Breast epithelium (tissue), 3 donors: ENCODE measurements around the gene CDC42EP4.

Experiments
- POLR2A ChIP-seq: fragments of 450-650 bp; IDR thresholded peaks from one replicate; pipeline ENCODE4 v1.6.1; 2016; ENCODE audit warnings: antibody characterized with exemption, mild to moderate bottlenecking, moderate library complexity
- POLR2AphosphoS5 ChIP-seq, 3 donors: sonication (generic); formaldehyde crosslinking; IDR thresholded peaks; one replicate each; pipeline ENCODE4 v1.6.1; 2017; ENCODE audit warnings: antibody characterized with exemption in 3 of 3
- TF ChIP-seq, protein P1 (sequence below), 3 donors: fragments of 450-650 bp; IDR thresholded peaks; one replicate each; pipeline ENCODE4 v1.5.1; 2016 to 2017; ENCODE audit warnings: antibody characterized with exemption in 3 of 3, mild to moderate bottlenecking in 3 of 3, moderate library complexity in 3 of 3

DNA sequence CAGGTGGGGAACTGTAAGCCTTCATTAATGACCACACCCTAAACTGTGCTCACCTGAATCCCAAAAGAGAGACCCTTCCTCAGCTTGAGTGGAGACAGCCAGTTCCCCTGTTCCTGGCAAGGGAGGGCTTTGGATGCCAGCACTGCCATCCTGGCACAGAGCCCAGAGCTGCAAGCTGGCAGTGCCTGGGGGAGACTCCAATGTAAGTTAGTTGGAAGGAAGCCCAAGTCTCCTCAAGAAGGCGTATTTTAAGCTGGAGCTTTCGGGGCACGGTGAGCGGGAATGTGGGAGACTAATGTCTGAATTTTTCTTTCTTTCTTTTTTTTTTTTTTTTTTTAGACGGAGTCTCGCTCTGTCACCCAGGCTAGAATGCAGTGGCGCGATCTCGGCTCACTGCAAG, 4.7 kb downstream of the CDC42EP4 start:
- TF ChIP-seq POLR2A: no peak
- TF ChIP-seq, protein P1, sequence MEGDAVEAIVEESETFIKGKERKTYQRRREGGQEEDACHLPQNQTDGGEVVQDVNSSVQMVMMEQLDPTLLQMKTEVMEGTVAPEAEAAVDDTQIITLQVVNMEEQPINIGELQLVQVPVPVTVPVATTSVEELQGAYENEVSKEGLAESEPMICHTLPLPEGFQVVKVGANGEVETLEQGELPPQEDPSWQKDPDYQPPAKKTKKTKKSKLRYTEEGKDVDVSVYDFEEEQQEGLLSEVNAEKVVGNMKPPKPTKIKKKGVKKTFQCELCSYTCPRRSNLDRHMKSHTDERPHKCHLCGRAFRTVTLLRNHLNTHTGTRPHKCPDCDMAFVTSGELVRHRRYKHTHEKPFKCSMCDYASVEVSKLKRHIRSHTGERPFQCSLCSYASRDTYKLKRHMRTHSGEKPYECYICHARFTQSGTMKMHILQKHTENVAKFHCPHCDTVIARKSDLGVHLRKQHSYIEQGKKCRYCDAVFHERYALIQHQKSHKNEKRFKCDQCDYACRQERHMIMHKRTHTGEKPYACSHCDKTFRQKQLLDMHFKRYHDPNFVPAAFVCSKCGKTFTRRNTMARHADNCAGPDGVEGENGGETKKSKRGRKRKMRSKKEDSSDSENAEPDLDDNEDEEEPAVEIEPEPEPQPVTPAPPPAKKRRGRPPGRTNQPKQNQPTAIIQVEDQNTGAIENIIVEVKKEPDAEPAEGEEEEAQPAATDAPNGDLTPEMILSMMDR (IDR thresholded peaks at IDR 0.05): no peak
- no peak for TF ChIP-seq POLR2AphosphoS5 (IDR thresholded peaks at IDR 0.05)
